HG02973 (cell line): ENCODE measurements around the gene AMOT.

Source experiments
- ATAC-seq: cut with Tn5 transposase; IDR thresholded peaks from one replicate; pipeline ENCODE4 v1.9.1; 2021; ENCODE audit warnings: moderate library complexity; ENCODE audit not compliant: unreplicated experiment

AMOT gene

GRCh38 chrX:112746812-112747595, 93.6 kb downstream of the AMOT start:
- no peak for ATAC-seq

- peak; percentile 81 for ATAC-seq
Measured at GRCh38 chrX:112738347-112739033, 102.1 kb downstream of the AMOT start.

DNA sequence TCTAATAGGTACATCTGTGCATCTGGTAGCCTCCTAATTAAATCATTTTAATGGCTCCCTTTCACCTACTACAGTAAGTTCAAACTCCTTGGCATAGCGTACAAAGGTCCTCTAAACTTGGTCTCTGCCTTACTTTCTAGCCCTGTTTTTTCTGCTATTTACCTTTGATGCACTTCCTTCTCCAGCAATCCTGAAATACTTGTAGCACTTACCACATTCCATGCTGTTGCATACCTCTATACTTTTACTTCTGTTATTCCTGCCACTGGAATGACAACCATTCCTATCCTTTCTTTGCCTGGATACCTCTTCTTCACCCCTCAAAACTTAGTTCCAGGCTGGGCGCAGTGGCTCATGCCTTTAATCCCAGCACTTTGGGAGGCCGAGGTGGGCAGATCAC, 104.3 kb downstream of the AMOT start:
- no peak for ATAC-seq

- no peak for ATAC-seq
Measured at GRCh38 chrX:112735147-112735546, 105.5 kb downstream of the AMOT start.

DNA sequence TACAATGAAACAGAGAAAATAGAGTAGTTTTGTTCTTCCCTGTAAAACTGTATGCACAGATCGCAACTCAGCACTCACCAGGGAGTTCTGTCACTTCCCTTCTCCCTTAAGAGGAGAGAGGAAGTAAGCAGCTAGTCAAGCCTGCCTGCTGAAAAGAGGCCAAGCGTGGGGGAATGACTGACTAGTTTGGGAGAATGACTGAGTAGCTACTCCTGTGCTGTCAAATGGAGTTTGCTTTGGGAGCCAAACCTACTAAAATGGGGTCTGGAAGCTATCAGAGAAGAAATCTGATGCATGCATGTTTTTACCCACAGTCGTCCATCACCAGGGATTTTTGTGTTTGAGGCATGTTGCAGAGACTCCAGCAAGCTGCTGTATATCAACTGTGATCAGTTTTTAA, 106.3 kb downstream of the AMOT start:
- peak; percentile 39 for ATAC-seq

DNA sequence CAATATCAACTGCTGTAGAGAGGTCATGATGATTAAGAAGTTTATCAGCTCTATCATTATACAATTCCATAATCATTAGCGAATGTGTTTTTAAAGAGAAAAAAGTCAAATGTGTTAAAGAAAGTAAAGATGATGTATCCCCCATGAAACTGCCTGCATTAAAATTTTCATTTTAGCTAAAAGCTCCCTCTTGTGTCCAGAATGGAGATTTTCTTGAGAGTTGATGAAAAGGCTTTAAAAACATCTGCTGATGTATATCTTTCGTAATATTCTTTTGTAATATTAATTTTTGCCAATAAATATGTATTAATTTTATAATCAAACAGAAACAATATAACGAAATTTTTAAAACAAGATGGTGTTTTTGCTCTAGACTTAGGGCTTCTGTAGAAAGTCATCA, 108.8 kb downstream of the AMOT start:
- ATAC-seq = no peak
